Vagina (tissue), 2 donors: ENCODE results near the gene DKK1.

Source experiments
- CTCF ChIP-seq, 3 experiments: fragments of 450-650 bp in 2 of 3; fragments of 200-600 bp in 1 of 3; sonication (generic) in 1 of 3; IDR thresholded peaks; one replicate each; pipeline ENCODE4 v1.5.1; 2017 to 2019; ENCODE audit warnings: antibody characterized with exemption in 3 of 3, mild to moderate bottlenecking in 2 of 3, moderate library complexity in 2 of 3
- POLR2A ChIP-seq, 2 donors: fragments of 450-650 bp; IDR thresholded peaks; one replicate each; pipeline ENCODE4 v1.6.1; 2017; ENCODE audit warnings: antibody characterized with exemption in 2 of 2, mild to moderate bottlenecking in 2 of 2, moderate library complexity in 2 of 2

GRCh38 chr10:52316001-52316400 lies 1.9 kb downstream of the DKK1 start:
- TF ChIP-seq CTCF (IDR thresholded peaks at IDR 0.05): no peak
- no peak for TF ChIP-seq POLR2A (IDR thresholded peaks at IDR 0.05)
